Hepatocyte (in vitro differentiated cells): ENCODE measurements around the gene PHLDA3. TPM values are rescaled to one million over a fixed set of nuclear protein-coding genes. Genes with fewer than 3 reads are reported as not detected.
A peak's percentile ranks its signal among the peaks of the same experiment; 100 is the strongest.

Source experiments
- DNase-seq: peaks from one replicate; pipeline ENCODE4 v3.0.0-alpha.2; 2016; ENCODE audit warnings: low spot score
- H2AFZ ChIP-seq: fragments of 200-600 bp; sonication (generic); 2 replicates; pipeline ENCODE4 v1.6.0; 2016; ENCODE audit warnings: antibody characterized with exemption, mild to moderate bottlenecking
- H3K27ac ChIP-seq: fragments of 200-600 bp; sonication (generic); 2 replicates; pipeline ENCODE4 v1.5.1; 2016; ENCODE audit warnings: mild to moderate bottlenecking
- H3K27me3 ChIP-seq: fragments of 200-600 bp; sonication (generic); 2 replicates; pipeline ENCODE4 v1.6.1; 2016
- H3K36me3 ChIP-seq: fragments of 200-600 bp; sonication (generic); replicated peaks from 2 replicates; pipeline ENCODE4 v1.5.1; 2016; ENCODE audit warnings: low read depth; ENCODE audit not compliant: insufficient read depth
- H3K4me1 ChIP-seq: fragments of 200-600 bp; sonication (generic); 2 replicates; pipeline ENCODE4 v1.5.1; 2016; ENCODE audit warnings: mild to moderate bottlenecking, moderate library complexity; ENCODE audit not compliant: insufficient read depth
- H3K4me2 ChIP-seq: fragments of 200-600 bp; sonication (generic); 2 replicates; pipeline ENCODE4 v1.6.0; 2016
- H3K4me3 ChIP-seq: fragments of 200-600 bp; sonication (generic); 2 replicates; pipeline ENCODE4 v1.5.1; 2016; ENCODE audit warnings: mild to moderate bottlenecking
- H3K79me2 ChIP-seq: fragments of 200-600 bp; sonication (generic); 2 replicates; pipeline ENCODE4 v1.6.0; 2017; ENCODE audit warnings: mild to moderate bottlenecking
- H3K9me2 ChIP-seq: fragments of 200-600 bp; sonication (generic); replicated peaks from 2 replicates; pipeline ENCODE4 v1.6.0; 2017; ENCODE audit warnings: mild to moderate bottlenecking; ENCODE audit not compliant: insufficient read depth
- H3K9me3 ChIP-seq: fragments of 200-600 bp; sonication (generic); 2 replicates; pipeline ENCODE4 v1.5.1; 2016; ENCODE audit warnings: low read depth, mild to moderate bottlenecking
- H4K20me1 ChIP-seq: fragments of 200-600 bp; sonication (generic); 2 replicates; pipeline ENCODE4 v1.6.0; 2016; ENCODE audit warnings: mild to moderate bottlenecking; ENCODE audit not compliant: insufficient read depth, poor library complexity, severe bottlenecking
- CTCF ChIP-seq: fragments of 200-600 bp; sonication (generic); IDR thresholded peaks from 2 replicates; pipeline ENCODE4 v1.5.1; 2016; ENCODE audit warnings: antibody characterized with exemption, mild to moderate bottlenecking; ENCODE audit not compliant: poor library complexity
- EZH2 ChIP-seq: fragments of 200-600 bp; sonication (generic); IDR thresholded peaks from 2 replicates; pipeline ENCODE4 v1.6.1; 2016; ENCODE audit warnings: antibody characterized with exemption, mild to moderate bottlenecking, borderline replicate concordance
- EZH2phosphoT487 ChIP-seq: fragments of 200-600 bp; sonication (generic); IDR thresholded peaks from one replicate; pipeline ENCODE4 v1.6.1; 2018; ENCODE audit warnings: antibody characterized with exemption, mild to moderate bottlenecking, low read depth, moderate library complexity; ENCODE audit not compliant: unreplicated experiment, severe bottlenecking
- WGBS: methylation state at CpG from one replicate; pipeline ENCODE4 v1.1.6; 2016; ENCODE audit warnings: low lambda C conversion rate; ENCODE audit errors: missing lambda C conversion rate; 5-methylcytosine and 5-hydroxymethylcytosine counted together
- polyA plus RNA-seq: library from polyadenylated mRNA; unstranded; fragments of >200 nt; fragmentation: Nextera tagmentation; extraction: Ambion mirVana; gene quantifications from 2 replicates; pipeline ENCODE4 v1.2.1, GENCODE V29; 2016
- total RNA-seq: library from RNA; depleted of rRNA; stranded (reverse); fragments of >200 nt; gene quantifications from 2 replicates; pipeline ENCODE4 v1.2.3, GENCODE V29; 2014

Gene PHLDA3
- total and polyA plus RNA-seq, 2 experiments from 2014 or later, result 30.2 to 62.9 TPM

GRCh38 chr1:201420608-201421002, 48.4 kb downstream of the PHLDA3 start:
- Histone ChIP-seq H3K79me2 (no peaks in the 10 kb centered on the region), H3K9me2 (no peaks in the 10 kb centered on the region), H3K27me3 (no peaks in the 10 kb centered on the region), H4K20me1 (no peaks in the 10 kb centered on the region), H3K36me3 (no peaks in the 10 kb centered on the region), H3K4me1 (peaks cover 3% of the 10 kb centered on the region), H3K9me3 (no peaks in the 10 kb centered on the region), H3K4me2 (no peak overlapping the region), H3K27ac (no peak overlapping the region), H2AFZ (no peak overlapping the region), H3K4me3 (no peak overlapping the region)
- WGBS, result 77% methylated on average over 7 of the region's 7 CpGs
- TF ChIP-seq EZH2 (no peak), EZH2phosphoT487 (no peak), CTCF (no peak)
- DNase-seq, result no peak

- no peaks in the 10 kb centered on the region for H4K20me1 ChIP-seq
- no peak overlapping the region for H2AFZ ChIP-seq
- peaks cover 3% of the 10 kb centered on the region for H3K4me1 ChIP-seq
- no peaks in the 10 kb centered on the region for H3K36me3 ChIP-seq
- no peaks in the 10 kb centered on the region for H3K27me3 ChIP-seq
- no peak overlapping the region for H3K4me3 ChIP-seq
- no peak overlapping the region for H3K27ac ChIP-seq
- H3K9me3 ChIP-seq, result no peaks in the 10 kb centered on the region
- TF ChIP-seq EZH2 (no peak), CTCF (no peak), EZH2phosphoT487 (no peak)
- no peaks in the 10 kb centered on the region for H3K9me2 ChIP-seq
- H3K79me2 ChIP-seq, result no peaks in the 10 kb centered on the region
- peak; percentile 38 for DNase-seq
- no peak overlapping the region for H3K4me2 ChIP-seq
- 61% methylated on average over 12 of the region's 12 CpGs for WGBS
Observed at GRCh38 chr1:201419746-201420607, 49.0 kb downstream of the PHLDA3 start.

GRCh38 chr1:201419256-201419655, 49.7 kb downstream of the PHLDA3 start:
- WGBS, result 82% methylated on average over 4 of the region's 4 CpGs
- TF ChIP-seq EZH2phosphoT487 (no peak), CTCF (no peak), EZH2 (no peak)
- DNase-seq, result peak; percentile 2

More at GRCh38 chr1:201419256-201419655, 49.7 kb downstream of the PHLDA3 start:
- no peaks in the 10 kb centered on the region for H3K79me2 ChIP-seq
- no peaks in the 10 kb centered on the region for H4K20me1 ChIP-seq
- H2AFZ ChIP-seq, result no peak overlapping the region
- H3K4me3 ChIP-seq, result no peak overlapping the region
- H3K9me3 ChIP-seq, result no peaks in the 10 kb centered on the region
- no peaks in the 10 kb centered on the region for H3K9me2 ChIP-seq
- H3K36me3 ChIP-seq, result no peaks in the 10 kb centered on the region
- no peak overlapping the region for H3K27ac ChIP-seq
- H3K27me3 ChIP-seq, result no peaks in the 10 kb centered on the region
- peaks cover 3% of the 10 kb centered on the region for H3K4me1 ChIP-seq
- no peak overlapping the region for H3K4me2 ChIP-seq
